HepG2 (cell line): ENCODE results near the gene CAMK2D. TPM values are rescaled to one million over a fixed set of nuclear protein-coding genes. Genes with fewer than 3 reads are reported as not detected.
A peak's percentile ranks its signal among the peaks of the same experiment; 100 is the strongest.

Source experiments
- ATAC-seq: fragments of 200-7000 bp; cut with Tn5 transposase; 3 replicates; pipeline ENCODE4 v1.9.1; 2020; ENCODE audit warnings: mild to moderate bottlenecking, moderate library complexity
- BruUV-seq: library from RNA; stranded (reverse); fragments of 400-500 nt; replicated peaks from 2 replicates; lab custom pipeline; 2021; lab: Mats Ljungman, UMichigan
- CTCF ChIA-PET: fragments of 300-600 bp; formaldehyde crosslinking; extraction: SDS; loops from one replicate; lab custom pipeline; 2021; ENCODE audit warnings: low total read pairs, inconsistent platforms, low intra/inter-chr PET ratio; lab: Yijun Ruan, JAX
- POLR2A ChIA-PET: fragments of 350-600 bp; sonication (Branson Sonifier 250); formaldehyde crosslinking; loops from one replicate; lab custom pipeline; 2020; ENCODE audit warnings: antibody characterized with exemption, inconsistent platforms; lab: Yijun Ruan, JAX
- DNase-seq: peaks from one replicate; pipeline ENCODE4 v3.0.0-alpha.2; 2015; ENCODE audit warnings: low spot score
- FAIRE-seq: peaks from 3 replicates; lab custom pipeline; 2011; peaks lifted over from hg19 to GRCh38; lab: Jason Lieb, UNC
- H2AFZ ChIP-seq: one replicate; pipeline ENCODE4 v1.6.1; 2011; ENCODE audit warnings: low read length, inconsistent platforms
- H3K27ac ChIP-seq: fragments of 300-600 bp; 3 replicates; pipeline ENCODE4 v1.8.0; 2011; ENCODE audit warnings: mixed run types, mild to moderate bottlenecking, mixed read lengths, low read length, inconsistent platforms; ENCODE audit not compliant: insufficient read depth; ENCODE audit errors: extremely low read length
- H3K27me3 ChIP-seq, 2 experiments: fragments of 200-600 bp in 1 of 2; 2 replicates in 1 of 2; 3 replicates in 1 of 2; pipeline versions ENCODE4 v1.6.0 to v1.8.0; 2011; ENCODE audit warnings: low read length in 2 of 2, mild to moderate bottlenecking in 2 of 2, moderate library complexity in 2 of 2, inconsistent platforms in 1 of 2; ENCODE audit not compliant: insufficient read depth in 2 of 2, control insufficient read depth in 1 of 2
- H3K36me3 ChIP-seq, 2 experiments: fragments of 200-600 bp in 1 of 2; replicated peaks in 1 of 2; 2 replicates in 1 of 2; 3 replicates in 1 of 2; pipeline versions ENCODE4 v1.5.1 to v1.8.0; 2011; ENCODE audit warnings: low read length in 2 of 2, inconsistent platforms in 1 of 2; ENCODE audit not compliant: insufficient read depth in 2 of 2, control insufficient read depth in 1 of 2
- H3K4me1 ChIP-seq: 2 replicates; pipeline ENCODE4 v1.5.1; 2012; ENCODE audit warnings: low read length, inconsistent platforms; ENCODE audit not compliant: insufficient read depth
- H3K4me2 ChIP-seq: 2 replicates; pipeline ENCODE4 v1.6.0; 2011; ENCODE audit warnings: low read depth, low read length, inconsistent platforms
- H3K4me3 ChIP-seq, 3 experiments: fragments of 200-600 bp in 1 of 3; sonication (generic), shearing (Covaris generic) in 1 of 3; replicated peaks in 1 of 3; 2 replicates each; pipeline ENCODE4 v1.5.1; 2011 to 2016; ENCODE audit warnings: low read length in 3 of 3, inconsistent platforms in 2 of 3, low read depth in 2 of 3, mild to moderate bottlenecking in 2 of 3, control low read depth in 1 of 3, mixed read lengths in 1 of 3; ENCODE audit not compliant: insufficient read depth in 1 of 3
- H3K79me2 ChIP-seq: one replicate; pipeline ENCODE4 v1.6.1; 2011; ENCODE audit warnings: low read length, inconsistent platforms; ENCODE audit not compliant: insufficient read depth
- H3K9ac ChIP-seq: 2 replicates; pipeline ENCODE4 v1.6.0; 2011; ENCODE audit warnings: mild to moderate bottlenecking, low read depth, low read length, inconsistent platforms; ENCODE audit not compliant: insufficient read depth
- H3K9me3 ChIP-seq: 2 replicates; pipeline ENCODE4 v1.5.1; 2012; ENCODE audit warnings: mild to moderate bottlenecking, low read length
- H4K20me1 ChIP-seq: 2 replicates; pipeline ENCODE4 v1.6.0; 2011; ENCODE audit warnings: inconsistent platforms, mild to moderate bottlenecking, low read length, moderate library complexity; ENCODE audit not compliant: insufficient read depth
- CHCHD3 ChIP-seq: sonication (generic); formaldehyde crosslinking; IDR thresholded peaks from 2 replicates; pipeline ENCODE4 v1.8.0; 2022; ENCODE audit warnings: mild to moderate bottlenecking, missing genetic modification reagents, moderate library complexity
- MAFF ChIP-seq: IDR thresholded peaks from 2 replicates; pipeline ENCODE4 v1.6.1; 2011; ENCODE audit warnings: low read depth, low read length, improper control_type of control experiment
- MAFK ChIP-seq, 2 experiments: IDR thresholded peaks in 1 of 2; conservative IDR thresholded peaks in 1 of 2; 2 replicates each; pipeline ENCODE4 v1.6.1; 2011; ENCODE audit warnings: improper control_type of control experiment in 2 of 2, low read length in 2 of 2
- NFE2L2 ChIP-seq: fragments of 150-350 bp; IDR thresholded peaks from 2 replicates; pipeline ENCODE4 v1.6.1; 2014; ENCODE audit warnings: low read length
- SMYD3 ChIP-seq: sonication (generic); formaldehyde crosslinking; IDR thresholded peaks from 2 replicates; pipeline ENCODE4 v1.8.1; 2023; ENCODE audit warnings: mild to moderate bottlenecking, missing genetic modification reagents
- SNAPC2 ChIP-seq: sonication (generic); formaldehyde crosslinking; IDR thresholded peaks from 2 replicates; pipeline ENCODE4 v1.8.1; 2022; ENCODE audit warnings: mild to moderate bottlenecking, missing genetic modification reagents
- XRCC5 ChIP-seq: fragments of 200-400 bp; formaldehyde crosslinking; optimal IDR thresholded peaks from 2 replicates; pipeline ENCODE3; 2017; ENCODE audit warnings: mild to moderate bottlenecking, low read length
- ZNF251 ChIP-seq: sonication (generic); formaldehyde crosslinking; IDR thresholded peaks from 2 replicates; pipeline ENCODE4 v1.9.0; 2021; ENCODE audit warnings: mild to moderate bottlenecking, missing genetic modification reagents
- ZNF33A ChIP-seq: sonication (generic); formaldehyde crosslinking; IDR thresholded peaks from 2 replicates; pipeline ENCODE4 v1.5.1; 2020; ENCODE audit warnings: missing genetic modification reagents, mild to moderate bottlenecking, moderate library complexity, borderline replicate concordance
- ZNF672 ChIP-seq: sonication (generic); formaldehyde crosslinking; IDR thresholded peaks from 2 replicates; pipeline ENCODE4 v1.8.1; 2022; ENCODE audit warnings: missing genetic modification reagents
- WGBS: methylation state at CpG from one replicate; pipeline ENCODE4 v1.1.6; 2017; ENCODE audit warnings: low lambda C conversion rate; 5-methylcytosine and 5-hydroxymethylcytosine counted together
- in situ Hi-C: cut with HindIII; loops from 2 replicates; pipeline ENCODE4 v1.10.0; 2017; ENCODE audit warnings: low pct_unique_long_range_greater_than_20kb; ENCODE audit not compliant: extremely low pct_ligation_motif_present
- intact Hi-C: fragments of 100-400 bp; cut with micrococcal nuclease; formaldehyde crosslinking; loops from one replicate; pipeline ENCODE4 v1.10.0; 2022; ENCODE audit not compliant: unreplicated experiment
- polyA plus RNA-seq, 8 experiments: library from polyadenylated mRNA; depleted of rRNA in 3 of 8; stranded (reverse) in 7 of 8; unstranded in 1 of 8; fragments of >200 nt; fragmentation: Illumina TruSeq in 4 of 8; extraction: Trizol in 4 of 8; gene quantifications; 2 replicates each; pipeline versions ENCODE4 v1.2.1 to v1.2.3, GENCODE V29; 2011 to 2016; ENCODE audit warnings: low read depth in 4 of 8, missing spikeins in 1 of 8, mixed read lengths in 1 of 8; ENCODE audit not compliant: insufficient read depth in 1 of 8
- total RNA-seq, 5 experiments: library from RNA; depleted of rRNA; stranded (reverse); fragments of >200 nt; fragmentation: Illumina TruSeq; extraction: Trizol; gene quantifications; 2 replicates each; pipeline ENCODE4 v1.2.3, GENCODE V29; 2016; ENCODE audit warnings: low read depth in 1 of 5
- TF ChIP-seq, protein P1 (sequence below): sonication (generic); formaldehyde crosslinking; IDR thresholded peaks from 2 replicates; pipeline ENCODE4 v1.5.1; 2020; ENCODE audit warnings: missing genetic modification reagents, mild to moderate bottlenecking, borderline replicate concordance
- TF ChIP-seq, protein P2 (sequence below), 2 experiments: sonication (generic) in 1 of 2; formaldehyde crosslinking in 1 of 2; IDR thresholded peaks; 2 replicates each; pipeline versions ENCODE4 v1.5.1 to v1.6.1; 2011 to 2020; ENCODE audit warnings: borderline replicate concordance in 1 of 2, low read depth in 1 of 2, low read length in 1 of 2, mild to moderate bottlenecking in 1 of 2, missing genetic modification reagents in 1 of 2, moderate library complexity in 1 of 2

CAMK2D gene
- total and polyA plus RNA-seq, 2 of the 13 experiments (the other 11 are each of a cell fraction or from before 2014, with no cell fraction given): 18.0 to 65.4 TPM

DNA sequence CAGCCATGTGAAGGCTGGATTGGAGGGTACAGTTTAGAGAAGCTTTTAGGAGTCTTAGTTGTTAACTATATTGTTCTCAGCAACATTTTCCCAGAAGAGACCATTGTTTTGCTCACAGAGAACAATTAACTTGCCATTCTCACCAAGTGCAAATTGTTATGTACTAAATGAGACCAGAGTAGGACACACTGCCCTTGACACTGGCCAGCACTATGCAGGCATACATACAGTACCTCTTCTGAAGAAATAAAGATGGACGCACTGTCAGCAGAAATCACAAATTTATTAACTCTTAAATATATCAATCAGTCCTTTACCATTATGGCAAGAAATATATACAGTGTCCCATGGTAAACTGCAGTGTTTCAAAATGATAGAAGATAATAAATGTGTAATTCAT lies 309.4 kb downstream of the CAMK2D start:
- ChIA-PET CTCF (no interaction called here), POLR2A (no interaction called here)
- no peak for FAIRE-seq

DNA sequence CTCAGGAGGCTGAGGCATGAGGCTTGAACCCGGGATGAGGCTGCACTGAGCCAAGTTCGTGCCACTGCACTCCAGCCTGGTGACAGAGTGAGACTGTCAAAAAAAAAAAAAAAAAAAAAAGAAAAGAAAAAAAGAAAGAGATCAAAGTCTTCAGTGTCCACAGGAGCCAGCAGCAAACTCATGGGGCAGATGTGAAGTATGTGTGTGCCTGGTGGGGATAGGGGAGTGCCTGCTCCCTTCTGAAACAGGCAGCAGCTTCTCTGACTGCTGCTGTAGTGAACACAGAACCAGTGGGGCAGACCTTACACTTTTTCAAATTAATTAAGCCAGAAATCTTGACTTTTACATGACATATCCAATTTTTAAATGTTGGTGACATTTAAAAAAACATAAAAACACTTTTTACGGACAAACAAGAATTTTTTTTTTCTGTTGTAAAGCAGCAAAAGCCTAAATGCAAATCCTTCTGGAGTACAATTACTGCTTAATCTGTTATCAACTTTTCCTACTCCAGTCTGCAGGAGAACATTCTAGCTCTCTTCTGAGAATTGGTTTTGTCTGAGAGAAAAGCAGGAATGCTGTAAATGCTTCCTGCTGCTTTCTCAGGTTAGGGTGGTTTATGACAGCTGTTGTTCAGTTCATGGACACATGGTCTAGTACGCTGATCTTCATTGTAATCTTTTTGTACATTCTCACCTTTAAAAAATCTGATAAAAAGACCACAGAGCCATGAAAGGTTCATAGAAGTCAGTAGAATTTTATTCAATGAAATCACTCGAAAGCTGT lies 311.1 kb downstream of the CAMK2D start:
- CTCF ChIA-PET: no interaction called here
- 92% methylated on average over 5 of the region's 5 CpGs for WGBS
- DNase-seq: no peak
- 0 out of 5 replicates have a peak, but pooled peaks cover 0 to 3% of the 10 kb centered on the region in 2 experiments for H3K36me3 ChIP-seq
- TF ChIP-seq XRCC5 (no peak), CHCHD3 (no peak), ZNF672 (CRISPR knock-in tag) (no peak), NFE2L2 (no peak), ZNF33A (no peak), SMYD3 (CRISPR knock-in tag) (no peak), SNAPC2 (CRISPR knock-in tag) (no peak)
- TF ChIP-seq, protein P1, sequence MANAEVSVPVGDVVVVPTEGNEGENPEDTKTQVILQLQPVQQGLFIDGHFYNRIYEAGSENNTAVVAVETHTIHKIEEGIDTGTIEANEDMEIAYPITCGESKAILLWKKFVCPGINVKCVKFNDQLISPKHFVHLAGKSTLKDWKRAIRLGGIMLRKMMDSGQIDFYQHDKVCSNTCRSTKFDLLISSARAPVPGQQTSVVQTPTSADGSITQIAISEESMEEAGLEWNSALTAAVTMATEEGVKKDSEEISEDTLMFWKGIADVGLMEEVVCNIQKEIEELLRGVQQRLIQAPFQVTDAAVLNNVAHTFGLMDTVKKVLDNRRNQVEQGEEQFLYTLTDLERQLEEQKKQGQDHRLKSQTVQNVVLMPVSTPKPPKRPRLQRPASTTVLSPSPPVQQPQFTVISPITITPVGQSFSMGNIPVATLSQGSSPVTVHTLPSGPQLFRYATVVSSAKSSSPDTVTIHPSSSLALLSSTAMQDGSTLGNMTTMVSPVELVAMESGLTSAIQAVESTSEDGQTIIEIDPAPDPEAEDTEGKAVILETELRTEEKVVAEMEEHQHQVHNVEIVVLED: no peak
- TF ChIP-seq, protein P2, sequence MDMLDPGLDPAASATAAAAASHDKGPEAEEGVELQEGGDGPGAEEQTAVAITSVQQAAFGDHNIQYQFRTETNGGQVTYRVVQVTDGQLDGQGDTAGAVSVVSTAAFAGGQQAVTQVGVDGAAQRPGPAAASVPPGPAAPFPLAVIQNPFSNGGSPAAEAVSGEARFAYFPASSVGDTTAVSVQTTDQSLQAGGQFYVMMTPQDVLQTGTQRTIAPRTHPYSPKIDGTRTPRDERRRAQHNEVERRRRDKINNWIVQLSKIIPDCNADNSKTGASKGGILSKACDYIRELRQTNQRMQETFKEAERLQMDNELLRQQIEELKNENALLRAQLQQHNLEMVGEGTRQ (IDR thresholded peaks at IDR 0.05; ENCODE audit: low read depth, low read length): no peak
- TF ChIP-seq, protein P2 (CRISPR knock-in tag; IDR thresholded peaks at IDR 0.05; ENCODE audit: borderline replicate concordance): no peak
- TF ChIP-seq, all 625 proteins: peak for 0
- Histone ChIP-seq H4K20me1 (no peaks in the 10 kb centered on the region), H3K27ac (no peak overlapping the region), H3K9ac (no peak overlapping the region), H3K4me2 (no peak overlapping the region), H3K4me3 (no peak overlapping the region), H3K79me2 (no peaks in the 10 kb centered on the region), H2AFZ (no peak overlapping the region), H3K4me1 (peaks cover 14% of the 10 kb centered on the region), H3K9me3 (no peaks in the 10 kb centered on the region), H3K27me3 (no peaks in the 10 kb centered on the region)
- intact Hi-C loops (no loop called here), in situ Hi-C loops (no loop called here)
- POLR2A ChIA-PET: no interaction called here
- ATAC-seq: peak; percentile 54
- BruUV-seq: no TSS peak
- no peak for FAIRE-seq

More for the DNA sequence above, 309.4 kb downstream of the CAMK2D start:
- Histone ChIP-seq H3K4me3 (no peak overlapping the region), H3K4me2 (no peak overlapping the region), H3K79me2 (no peaks in the 10 kb centered on the region), H3K27me3 (no peaks in the 10 kb centered on the region), H3K4me1 (peaks cover 14% of the 10 kb centered on the region), H3K9ac (no peak overlapping the region), H4K20me1 (no peaks in the 10 kb centered on the region), H3K27ac (no peak overlapping the region), H3K9me3 (no peaks in the 10 kb centered on the region), H3K36me3 (0 out of 5 replicates have a peak, but pooled peaks cover 0 to 6% of the 10 kb centered on the region in 2 experiments), H2AFZ (no peak overlapping the region)
- TF ChIP-seq MAFK (conservative IDR thresholded peaks at IDR 0.05 in 1 of 2, IDR thresholded peaks at IDR 0.05 in 1 of 2; ENCODE audit: low read length in 2 of 2) (peak in 1 of 2 experiments; percentile 70; a peak in 3 of 4 replicates), MAFF (peak; percentile 25; the same call in 1 of the 2 replicates), ZNF251 (CRISPR knock-in tag) (no peak)
- intact Hi-C loops (no loop called here), in situ Hi-C loops (no loop called here)
- WGBS: 89% methylated on average over 1 of the region's 1 CpG
- no peak for DNase-seq
- no peak for ATAC-seq
- BruUV-seq: no TSS peak
